ENCODE measurements around the gene HRCT1.
"Not testable (repeated sequence)": the region's sequence is repeated elsewhere in the genome, so short reads cannot be mapped to it uniquely, and the experiment has no call there.

The HRCT1 gene

DNA sequence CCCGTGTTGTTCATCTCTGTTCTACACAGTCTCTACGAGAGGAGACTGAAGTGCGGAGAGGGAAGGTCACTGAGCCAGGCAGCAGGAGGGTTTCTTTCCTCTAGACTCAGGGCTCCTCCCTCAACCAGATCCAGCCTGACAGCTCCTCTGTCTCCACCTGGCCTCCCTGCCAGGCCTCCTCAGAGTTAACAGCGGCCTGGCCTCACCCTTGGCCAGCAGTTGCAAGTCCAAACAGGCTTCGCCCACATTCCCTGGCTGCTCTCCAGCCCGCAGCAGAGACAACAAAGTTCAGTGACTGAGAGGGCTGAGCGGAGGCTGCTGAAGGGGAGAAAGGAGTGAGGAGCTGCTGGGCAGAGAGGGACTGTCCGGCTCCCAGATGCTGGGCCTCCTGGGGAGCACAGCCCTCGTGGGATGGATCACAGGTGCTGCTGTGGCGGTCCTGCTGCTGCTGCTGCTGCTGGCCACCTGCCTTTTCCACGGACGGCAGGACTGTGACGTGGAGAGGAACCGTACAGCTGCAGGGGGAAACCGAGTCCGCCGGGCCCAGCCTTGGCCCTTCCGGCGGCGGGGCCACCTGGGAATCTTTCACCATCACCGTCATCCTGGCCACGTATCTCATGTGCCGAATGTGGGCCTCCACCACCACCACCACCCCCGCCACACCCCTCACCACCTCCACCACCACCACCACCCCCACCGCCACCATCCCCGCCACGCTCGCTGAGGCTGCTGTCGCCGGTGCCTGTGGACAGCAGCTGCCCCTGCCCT lies at the start of gene HRCT1:
Gene HRCT1, plus strand, starts transcription at position 291 of the 768 bp plus-strand sequence. Its CDS starts 86 bp downstream, at position 377.
- in situ Hi-C loops (cut with HindIII; ENCODE audit: low sequenced_read_pairs) = no loop called here

DNA sequence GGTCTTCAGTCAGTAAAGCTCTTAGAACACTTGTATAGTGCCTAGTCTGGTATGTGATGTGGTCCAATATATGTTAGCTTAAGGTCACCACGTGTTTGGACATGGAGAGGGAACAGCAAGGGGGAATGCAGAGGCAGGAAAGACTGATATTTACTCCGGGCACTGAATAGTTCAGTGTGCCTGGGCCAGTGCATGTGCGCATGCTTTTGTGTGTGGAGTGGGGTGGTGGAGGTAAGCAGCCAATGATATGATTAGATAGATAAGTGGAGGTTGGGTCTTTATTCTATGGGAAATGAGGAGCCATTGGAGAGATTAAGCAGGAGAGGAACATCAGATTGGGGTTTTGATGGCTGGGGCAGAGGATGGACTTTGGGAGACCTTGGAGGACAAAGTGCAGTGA lies 49.8 kb upstream of the HRCT1 start:
- in situ Hi-C loops (cut with HindIII; ENCODE audit: low sequenced_read_pairs) = no loop called here

DNA sequence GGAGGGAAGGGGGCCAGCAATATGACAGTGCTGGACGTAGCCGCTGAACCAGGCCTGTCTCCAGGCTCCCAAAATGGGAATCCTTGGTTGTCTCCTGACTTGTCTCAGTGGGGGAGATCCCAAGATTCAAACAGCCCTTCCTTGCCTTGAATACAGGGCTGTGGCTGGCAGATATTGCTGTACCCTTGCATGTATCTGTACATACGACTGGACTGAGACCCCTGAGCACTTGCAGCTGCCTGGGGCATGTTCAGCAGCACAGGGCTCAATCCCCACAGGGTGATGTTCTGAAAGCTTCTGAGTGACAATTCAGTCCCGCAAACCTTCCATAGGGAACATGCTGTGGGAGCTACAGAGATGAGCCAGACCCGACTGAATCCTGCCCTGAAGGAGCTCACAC lies 49.1 kb upstream of the HRCT1 start:
- in situ Hi-C loops (cut with HindIII; ENCODE audit: low sequenced_read_pairs) = no loop called here

DNA sequence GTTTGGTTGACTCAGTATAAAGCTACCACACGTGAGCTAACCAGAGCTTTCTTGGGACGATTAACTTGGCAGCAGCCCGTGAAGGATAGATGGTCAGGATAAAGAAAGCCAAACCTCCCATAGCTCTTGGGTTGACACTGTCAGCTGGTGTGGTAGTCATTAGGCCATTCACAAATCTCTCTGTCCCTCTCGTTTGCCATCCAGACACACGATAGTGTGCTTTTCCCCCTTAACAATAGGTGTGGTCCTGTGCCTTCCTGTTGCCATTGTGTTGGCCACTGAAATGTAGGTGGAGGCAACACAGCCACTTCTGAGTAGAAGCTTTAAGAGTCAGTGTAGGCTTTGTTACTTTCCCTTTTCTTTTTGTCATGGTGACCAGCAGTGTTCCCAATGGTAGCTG lies 47.5 kb upstream of the HRCT1 start:
- in situ Hi-C loops (cut with HindIII; ENCODE audit: low sequenced_read_pairs) = no loop called here

DNA sequence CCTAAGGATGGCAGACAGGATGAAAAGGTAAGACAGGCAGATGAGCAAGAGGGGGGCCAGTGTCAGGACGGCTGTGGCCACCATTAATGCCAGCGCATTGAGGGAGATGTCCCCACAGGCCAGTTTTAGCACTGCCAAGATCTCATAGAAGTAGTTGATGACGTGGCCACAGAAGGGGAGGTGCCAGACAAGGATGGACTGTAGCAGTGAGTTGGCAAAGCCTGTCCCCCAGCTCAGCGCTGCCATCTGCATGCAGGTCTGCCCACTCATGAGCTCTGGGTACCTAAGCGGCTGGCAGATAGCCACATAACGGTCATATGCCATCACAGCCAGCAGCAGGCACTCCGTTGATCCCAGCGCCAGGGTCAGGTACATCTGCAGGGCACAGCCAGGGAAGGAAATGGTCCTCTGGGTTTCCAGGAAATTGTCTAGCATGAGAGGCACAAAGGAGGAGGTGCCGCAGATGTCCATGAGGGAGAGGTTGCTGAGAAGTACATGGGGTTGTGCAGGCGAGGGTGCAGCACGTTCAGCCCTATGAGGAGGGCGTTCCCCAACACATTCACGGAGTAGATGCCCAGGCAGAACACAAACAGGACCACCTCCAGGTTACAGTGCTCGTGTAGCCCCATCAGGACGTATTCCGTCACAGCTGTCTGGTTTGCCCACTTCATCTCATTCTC lies 46.6 kb upstream of the HRCT1 start:
- in situ Hi-C loops (cut with HindIII; ENCODE audit: low sequenced_read_pairs) = no loop called here

DNA sequence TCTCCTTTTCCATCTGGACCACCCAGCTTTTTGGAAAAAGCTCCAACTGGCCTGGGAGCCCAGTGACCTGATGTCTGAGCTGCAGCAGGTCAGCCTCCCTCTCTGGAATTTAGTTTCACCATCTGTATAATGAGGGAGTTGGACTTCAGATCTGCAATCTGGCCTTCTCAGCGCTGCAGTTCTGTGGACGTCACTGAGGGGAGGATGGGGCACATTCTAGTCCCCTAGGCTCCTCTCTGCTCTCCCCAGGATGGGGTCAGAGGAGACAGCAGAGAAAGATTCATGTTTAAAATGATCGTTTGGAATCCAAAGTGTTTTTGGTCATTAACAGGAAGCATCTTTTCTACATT lies 46.0 kb upstream of the HRCT1 start:
- in situ Hi-C loops (cut with HindIII; ENCODE audit: low sequenced_read_pairs) = no loop called here

DNA sequence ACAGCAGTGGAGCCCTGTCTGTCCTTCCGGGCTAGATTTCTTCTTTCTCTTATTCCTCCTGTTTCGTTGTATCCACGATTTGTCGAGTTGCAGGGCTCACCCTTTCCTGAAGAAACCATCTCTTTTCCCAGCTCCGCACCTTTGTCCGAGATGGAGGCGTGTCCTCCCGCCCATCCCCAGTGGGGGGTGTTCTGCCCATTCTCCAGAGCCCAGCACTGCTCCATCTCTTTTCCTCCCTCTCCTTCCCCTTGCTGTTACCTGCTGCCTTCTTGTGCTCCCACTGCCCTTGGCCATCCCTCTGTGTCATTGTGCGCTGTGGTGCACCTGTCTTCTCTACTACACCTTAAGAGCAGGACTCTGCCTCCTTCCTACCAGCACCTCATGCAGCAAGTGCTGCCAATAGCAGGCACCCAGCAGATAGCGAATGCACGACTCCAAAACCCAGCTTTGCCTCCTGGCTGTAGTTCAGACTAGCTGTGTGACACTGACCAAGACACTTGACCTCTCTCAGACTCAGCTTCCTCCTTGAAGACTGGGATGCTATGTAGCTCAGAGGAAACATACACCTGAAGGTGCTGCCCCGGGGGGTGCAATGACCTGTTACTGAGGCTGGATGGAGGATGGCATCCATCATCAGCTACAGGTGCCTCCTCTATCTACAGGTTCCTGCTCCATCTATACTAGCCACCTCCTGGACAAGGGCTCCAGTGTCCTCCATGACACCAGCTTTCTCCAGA lies 44.7 kb upstream of the HRCT1 start:
- in situ Hi-C loops (cut with HindIII; ENCODE audit: low sequenced_read_pairs) = no loop called here

DNA sequence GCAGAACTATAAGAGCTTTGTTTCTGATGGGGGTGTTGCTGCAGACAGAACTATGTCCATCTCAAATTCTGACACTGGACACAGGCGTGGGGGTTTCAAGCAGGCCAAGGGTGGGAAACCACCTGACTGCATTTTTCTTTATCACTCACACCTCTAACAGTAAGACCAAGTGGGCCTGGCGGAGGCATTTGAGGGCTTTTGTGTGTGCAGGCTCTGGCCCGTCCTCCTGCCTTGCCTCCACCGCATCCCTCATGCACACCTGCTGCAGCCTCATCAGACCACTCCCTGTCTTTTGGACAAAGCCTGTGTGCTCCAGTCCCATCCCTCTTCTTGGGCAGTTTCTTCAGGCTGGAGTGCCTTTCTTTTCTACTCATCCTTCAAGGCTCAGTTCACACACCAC lies 43.7 kb upstream of the HRCT1 start:
- in situ Hi-C loops (cut with HindIII; ENCODE audit: low sequenced_read_pairs) = no loop called here

DNA sequence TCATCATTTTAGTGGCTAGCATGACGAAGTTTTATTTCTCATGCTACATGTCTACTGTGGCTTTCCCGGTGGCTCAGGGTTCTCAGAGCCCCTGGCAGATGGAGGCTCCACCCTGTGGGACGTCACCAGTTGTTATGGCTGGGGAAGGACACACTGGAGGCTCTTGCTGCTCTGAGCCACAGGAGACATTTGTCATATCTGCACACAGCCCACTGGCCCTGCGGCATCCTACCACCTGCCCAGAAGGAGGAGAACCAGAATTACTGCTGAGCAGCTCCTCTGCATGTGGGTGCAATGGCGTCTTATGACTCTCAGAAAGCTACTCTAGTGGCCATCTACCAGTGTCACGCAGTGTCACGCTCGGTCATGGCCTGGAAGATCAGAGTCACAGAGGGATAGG lies 42.4 kb upstream of the HRCT1 start:
- in situ Hi-C loops (cut with HindIII; ENCODE audit: low sequenced_read_pairs) = no loop called here

DNA sequence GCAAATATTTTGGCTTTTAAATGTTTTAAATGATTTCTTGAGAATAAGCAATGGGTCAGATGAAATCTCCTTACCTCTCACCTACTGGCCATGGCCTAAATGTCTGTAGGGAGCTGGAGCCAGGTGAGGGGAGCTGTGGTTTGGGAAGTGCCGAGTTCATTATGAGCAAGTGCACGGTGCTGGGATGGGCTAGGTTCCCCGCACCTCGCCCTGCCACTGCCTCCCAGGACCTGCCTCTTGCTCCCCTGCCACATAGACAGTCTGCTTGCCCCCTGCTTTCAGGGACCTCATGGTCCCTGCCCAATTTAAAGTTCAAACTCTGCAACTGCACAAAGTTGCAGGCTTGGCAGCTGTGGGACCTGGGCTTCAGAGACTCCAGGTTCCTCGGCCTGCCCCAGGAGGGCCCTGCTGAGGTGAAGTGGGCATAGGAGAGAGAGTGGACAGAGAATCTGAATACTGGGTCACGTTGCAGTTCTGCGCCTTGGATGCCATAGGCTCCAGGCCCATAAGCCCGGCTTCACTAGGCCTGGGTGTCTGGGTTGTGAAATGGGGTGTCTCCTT lies 41.2 kb upstream of the HRCT1 start:
- in situ Hi-C loops (cut with HindIII; ENCODE audit: low sequenced_read_pairs) = no loop called here

DNA sequence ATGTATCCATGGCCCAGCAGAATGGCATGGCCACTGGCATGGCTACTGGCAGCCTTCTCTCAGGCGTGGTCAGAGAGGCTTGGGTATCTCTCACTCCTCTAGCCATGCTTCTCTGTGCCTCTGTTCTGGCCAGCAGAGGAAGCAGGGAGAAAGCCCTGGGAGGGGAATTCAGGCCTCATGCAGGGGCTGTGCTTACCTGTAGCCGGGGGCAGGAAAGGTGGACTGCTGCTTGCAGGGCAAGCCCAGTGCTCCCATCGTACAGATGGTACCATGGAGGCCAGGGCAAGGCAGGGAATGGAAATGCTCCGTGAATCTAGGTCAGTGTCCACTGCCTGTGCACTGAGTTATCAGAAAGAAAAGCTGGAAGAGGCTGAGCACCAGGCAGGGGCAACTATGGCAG lies 38.5 kb upstream of the HRCT1 start:
- in situ Hi-C loops (cut with HindIII; ENCODE audit: low sequenced_read_pairs) = no loop called here

DNA sequence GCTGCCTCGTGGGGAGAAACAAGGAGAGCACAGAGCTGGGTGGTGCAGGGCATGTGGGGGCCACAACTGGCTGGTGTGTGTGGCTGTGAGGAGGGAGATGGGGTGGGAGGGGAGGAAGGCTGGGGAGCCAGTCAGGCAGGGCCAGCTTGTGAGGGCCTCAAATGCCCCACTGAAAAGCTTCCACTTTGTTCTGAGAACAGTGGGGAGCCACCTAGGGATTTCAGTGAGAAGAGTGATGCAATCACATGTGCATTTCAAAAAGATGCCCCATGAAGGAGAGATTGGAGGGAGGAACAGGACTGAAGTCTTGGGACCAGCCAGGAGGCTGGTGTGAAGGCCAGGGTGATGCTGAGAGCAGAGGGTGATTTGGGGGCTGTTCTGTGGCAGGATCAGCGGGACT lies 37.1 kb upstream of the HRCT1 start:
- in situ Hi-C loops (cut with HindIII; ENCODE audit: low sequenced_read_pairs) = no loop called here

DNA sequence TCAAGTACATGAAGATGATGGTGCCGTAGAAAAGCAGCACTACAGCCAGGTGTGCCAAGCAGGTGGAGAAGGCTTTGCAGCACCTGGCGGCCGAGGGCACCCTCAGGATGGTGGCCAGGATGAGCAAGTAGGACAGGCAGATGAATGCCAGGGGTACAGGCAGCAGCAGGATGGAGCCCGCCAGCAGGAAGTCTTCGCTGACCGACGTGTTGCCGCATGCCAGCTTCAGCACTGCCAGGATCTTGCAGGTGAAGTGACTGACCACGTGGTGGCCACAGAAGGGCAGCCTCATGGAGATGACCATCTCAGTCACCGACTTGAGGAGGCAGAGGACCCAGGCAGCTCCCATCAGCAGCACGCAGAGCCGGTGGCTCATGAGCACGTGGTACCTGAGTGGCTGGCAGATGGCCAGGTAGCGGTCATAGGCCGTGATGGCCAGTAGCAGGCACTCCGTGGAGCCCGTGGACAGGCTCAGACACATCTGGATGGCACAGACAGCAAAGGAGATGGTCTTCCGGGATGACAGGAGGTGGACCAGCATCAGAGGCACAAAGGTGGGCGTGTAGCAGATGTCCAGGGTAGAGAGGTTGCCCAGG lies 36.3 kb upstream of the HRCT1 start:
- in situ Hi-C loops (cut with HindIII; ENCODE audit: low sequenced_read_pairs) = no loop called here

DNA sequence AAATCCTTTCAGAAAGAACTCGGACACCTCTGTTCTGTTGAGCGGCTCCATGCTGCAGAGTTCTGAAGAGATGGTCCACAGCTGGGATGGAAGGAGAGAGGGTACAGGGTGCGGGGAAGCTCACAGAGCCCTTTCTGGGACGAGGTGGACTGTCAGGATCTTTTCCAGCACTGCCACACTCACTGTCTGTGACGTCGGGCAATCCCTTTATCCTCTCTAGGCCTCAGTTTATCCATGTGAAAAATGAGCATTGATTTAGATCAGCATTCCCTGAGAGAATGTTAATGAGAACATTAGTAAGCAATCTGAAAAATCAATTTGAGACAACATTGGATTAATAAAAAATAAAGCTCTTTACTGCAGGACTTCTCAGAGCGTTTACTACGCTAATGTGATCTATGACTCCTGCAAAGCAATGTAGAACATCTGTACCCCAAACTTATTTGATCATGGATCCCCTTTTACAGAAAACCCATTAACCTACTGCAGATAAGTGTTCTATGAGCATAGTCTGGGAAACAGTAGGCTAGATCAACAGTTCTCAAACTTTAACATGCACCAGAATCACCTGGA lies 35.6 kb upstream of the HRCT1 start, which contains the start of gene OR13J1:
Gene OR13J1, minus strand, starts transcription at position 51 of the 573 bp plus-strand sequence. Its CDS starts 0 bp downstream, at position 51.
- in situ Hi-C loops (cut with HindIII; ENCODE audit: low sequenced_read_pairs) = no loop called here

DNA sequence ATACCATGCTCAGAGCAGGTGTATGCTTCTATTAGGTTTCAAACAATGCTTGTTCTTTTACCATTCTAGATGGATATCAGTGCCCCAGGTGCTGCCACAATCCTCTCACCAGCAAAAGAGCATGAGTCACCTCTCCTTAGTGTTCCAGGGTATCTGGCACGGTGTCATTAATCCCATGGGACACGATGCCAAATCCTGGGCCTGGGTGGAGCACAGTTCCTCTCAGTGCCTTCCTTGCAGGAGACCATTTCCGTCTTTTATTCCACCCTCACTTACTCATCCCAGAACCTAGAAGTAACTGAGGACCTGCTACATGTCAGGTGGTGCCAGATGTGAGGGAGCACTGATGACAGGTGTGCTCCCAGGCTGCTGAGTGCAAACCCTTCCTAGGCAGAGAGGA lies 34.5 kb upstream of the HRCT1 start:
- in situ Hi-C loops (cut with HindIII; ENCODE audit: low sequenced_read_pairs) = no loop called here

DNA sequence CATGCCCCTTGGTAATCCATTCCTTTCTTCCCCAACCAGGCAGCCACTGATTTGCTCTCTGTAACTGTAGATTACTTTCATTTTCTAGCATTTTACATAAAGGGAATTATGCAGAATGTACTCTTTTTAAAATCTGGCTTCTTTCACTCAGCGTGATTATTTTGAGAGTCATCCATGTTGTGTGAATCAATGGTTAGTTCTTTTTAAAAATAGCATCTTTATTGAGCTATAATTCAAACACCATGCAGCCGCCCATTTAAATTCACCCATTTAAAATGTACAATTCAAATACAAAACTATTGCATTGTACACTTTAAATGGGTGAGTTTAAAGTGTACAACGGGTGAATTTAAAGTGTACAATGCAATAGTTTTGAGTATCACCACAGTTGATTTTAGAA lies 33.5 kb upstream of the HRCT1 start:
- in situ Hi-C loops (cut with HindIII; ENCODE audit: low sequenced_read_pairs) = no loop called here

DNA sequence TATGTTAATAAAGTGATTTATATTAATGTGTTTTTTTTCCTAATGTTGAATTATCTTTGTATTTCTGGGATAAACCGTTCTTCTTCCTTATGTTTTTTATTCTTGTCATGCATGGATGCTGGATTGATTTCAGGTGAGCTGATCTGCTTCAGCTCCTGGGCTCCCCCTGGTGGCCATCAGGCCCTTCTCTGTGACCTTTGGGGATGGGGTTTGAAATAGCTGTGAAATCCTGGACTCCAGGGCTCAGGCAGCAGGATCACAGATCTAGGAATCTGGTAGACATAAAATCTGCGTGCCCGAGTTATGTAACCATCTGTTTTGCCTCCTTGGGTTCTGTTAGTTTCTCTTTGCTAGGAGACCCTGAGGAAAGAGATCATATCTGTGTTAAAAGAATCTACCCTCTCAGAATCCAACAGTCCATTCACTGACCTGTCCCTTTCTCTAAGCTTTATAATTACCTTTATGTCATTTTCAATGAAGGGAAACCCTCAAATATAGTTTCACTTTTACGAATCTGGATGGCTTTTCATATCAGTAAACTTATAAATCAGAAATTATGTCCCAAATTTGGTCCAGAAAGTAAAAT lies 23.6 kb upstream of the HRCT1 start:
- in situ Hi-C loops (cut with HindIII; ENCODE audit: low sequenced_read_pairs) = no loop called here

DNA sequence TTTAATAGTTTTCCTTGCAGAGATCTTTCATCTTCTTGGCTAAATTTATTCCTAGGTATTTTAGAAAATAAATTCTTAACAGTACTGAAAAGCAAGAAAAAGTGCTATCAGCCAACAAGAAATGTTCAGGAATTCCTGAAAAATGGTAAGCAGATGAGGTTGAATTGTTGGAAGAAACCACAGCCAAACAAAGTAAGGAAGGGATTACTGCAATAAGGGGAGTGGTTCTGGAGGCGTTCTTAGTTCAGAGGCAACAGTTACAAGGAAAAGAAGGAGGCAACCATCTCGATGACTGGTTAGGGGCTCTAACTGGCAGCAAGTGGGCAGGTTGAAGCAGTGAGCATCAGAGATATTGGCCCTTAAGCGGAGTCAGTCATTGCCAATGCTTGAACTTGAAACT lies 23.0 kb upstream of the HRCT1 start:
- in situ Hi-C loops (cut with HindIII; ENCODE audit: low sequenced_read_pairs) = no loop called here

DNA sequence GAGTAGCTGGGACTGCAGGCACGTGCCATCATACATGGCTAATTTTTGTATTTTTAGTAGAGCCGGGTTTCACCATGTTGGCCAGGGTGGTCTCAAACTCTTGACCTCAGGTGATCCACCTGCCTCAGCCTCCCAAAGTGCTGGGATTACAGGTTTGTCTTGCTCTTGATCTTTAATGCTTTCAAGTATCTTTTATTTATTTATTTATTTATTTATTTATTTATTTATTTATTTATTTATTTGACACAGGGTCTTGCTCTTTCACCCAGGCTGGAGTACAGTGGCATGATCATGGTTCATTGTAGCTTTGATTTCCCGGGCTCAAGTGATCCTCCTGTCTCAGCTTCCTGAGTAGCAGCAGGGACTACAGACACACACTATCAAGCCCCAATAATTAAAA lies 21.1 kb upstream of the HRCT1 start:
- in situ Hi-C loops (cut with HindIII; ENCODE audit: low sequenced_read_pairs) = not testable (repeated sequence)

DNA sequence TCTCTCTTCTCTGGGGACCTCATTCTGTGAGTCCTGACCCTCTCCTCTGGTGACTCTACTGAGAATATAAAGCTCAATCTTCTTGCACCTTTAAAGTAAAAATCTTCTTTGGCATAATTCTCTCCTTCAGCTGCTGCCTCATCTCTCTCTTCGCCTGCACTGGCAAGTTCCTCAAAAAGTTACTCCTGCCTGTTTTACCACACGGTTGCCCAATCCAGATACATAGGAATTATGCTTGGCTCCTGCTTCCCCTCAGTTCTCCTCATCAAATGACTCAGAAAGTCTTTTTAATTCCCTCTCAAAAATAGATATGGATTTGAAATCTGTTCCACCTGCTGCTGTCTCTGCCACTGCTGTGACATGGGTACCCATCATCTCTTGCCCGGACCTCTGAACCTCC lies 14.4 kb upstream of the HRCT1 start:
- in situ Hi-C loops (cut with HindIII; ENCODE audit: low sequenced_read_pairs) = no loop called here

All from DLD1 (cell line).